ENCODE measurements around the gene PLXDC2.

The PLXDC2 gene

DNA sequence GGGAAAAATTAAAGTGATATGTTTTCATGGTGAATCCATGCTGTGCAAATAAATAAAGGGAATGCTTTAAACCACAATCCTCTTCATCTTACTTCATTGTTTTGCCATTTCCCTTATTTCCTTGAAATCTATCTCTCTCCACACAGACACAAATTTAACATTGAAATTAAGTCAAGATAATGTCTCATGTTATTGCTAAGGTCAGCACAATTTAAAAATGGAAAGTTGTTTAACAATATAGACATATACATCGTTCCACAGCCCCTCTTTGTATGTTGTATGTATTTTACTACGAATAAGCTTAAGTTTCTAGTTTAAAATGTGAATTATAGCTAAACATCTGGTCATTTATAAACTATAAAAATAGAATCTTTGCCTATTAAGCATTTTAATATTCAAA lies 256.9 kb downstream of the PLXDC2 start:
- ATAC-seq (ENCODE audit: insufficient read depth, low read depth) (no peak), DNase-seq (no peak)
- Histone ChIP-seq H3K79me2 (ENCODE audit: insufficient read depth, low read length) (no peaks in the 10 kb centered on the region), H4K20me1 (ENCODE audit: insufficient read depth, low read length) (no peaks in the 10 kb centered on the region), H2AFZ (ENCODE audit: low read depth, low read length) (no peak overlapping the region), H3K9me3 (ENCODE audit: insufficient read depth, low read length, severe bottlenecking) (no peaks in the 10 kb centered on the region), H3K4me2 (ENCODE audit: insufficient read depth, low read length) (no peak overlapping the region), H3K4me1 (ENCODE audit: insufficient read depth, low read length) (no peaks in the 10 kb centered on the region), H3K27me3 (ENCODE audit: insufficient read depth, low read length, poor library complexity) (no peaks in the 10 kb centered on the region), H3K9ac (ENCODE audit: low read depth, low read length) (no peak overlapping the region), H3K36me3 (ENCODE audit: insufficient read depth, low read length) (no peaks in the 10 kb centered on the region), H3K4me3 (ENCODE audit: low read depth in 1 of 2, low read length in 2 of 2) (no peak overlapping the region), H3K27ac (ENCODE audit: low read length) (no peak overlapping the region)
- TF ChIP-seq, protein P1, sequence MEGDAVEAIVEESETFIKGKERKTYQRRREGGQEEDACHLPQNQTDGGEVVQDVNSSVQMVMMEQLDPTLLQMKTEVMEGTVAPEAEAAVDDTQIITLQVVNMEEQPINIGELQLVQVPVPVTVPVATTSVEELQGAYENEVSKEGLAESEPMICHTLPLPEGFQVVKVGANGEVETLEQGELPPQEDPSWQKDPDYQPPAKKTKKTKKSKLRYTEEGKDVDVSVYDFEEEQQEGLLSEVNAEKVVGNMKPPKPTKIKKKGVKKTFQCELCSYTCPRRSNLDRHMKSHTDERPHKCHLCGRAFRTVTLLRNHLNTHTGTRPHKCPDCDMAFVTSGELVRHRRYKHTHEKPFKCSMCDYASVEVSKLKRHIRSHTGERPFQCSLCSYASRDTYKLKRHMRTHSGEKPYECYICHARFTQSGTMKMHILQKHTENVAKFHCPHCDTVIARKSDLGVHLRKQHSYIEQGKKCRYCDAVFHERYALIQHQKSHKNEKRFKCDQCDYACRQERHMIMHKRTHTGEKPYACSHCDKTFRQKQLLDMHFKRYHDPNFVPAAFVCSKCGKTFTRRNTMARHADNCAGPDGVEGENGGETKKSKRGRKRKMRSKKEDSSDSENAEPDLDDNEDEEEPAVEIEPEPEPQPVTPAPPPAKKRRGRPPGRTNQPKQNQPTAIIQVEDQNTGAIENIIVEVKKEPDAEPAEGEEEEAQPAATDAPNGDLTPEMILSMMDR (IDR thresholded peaks at IDR 0.05; ENCODE audit: borderline replicate concordance, extremely low read depth, low read length, poor library complexity, severe bottlenecking): no peak

DNA sequence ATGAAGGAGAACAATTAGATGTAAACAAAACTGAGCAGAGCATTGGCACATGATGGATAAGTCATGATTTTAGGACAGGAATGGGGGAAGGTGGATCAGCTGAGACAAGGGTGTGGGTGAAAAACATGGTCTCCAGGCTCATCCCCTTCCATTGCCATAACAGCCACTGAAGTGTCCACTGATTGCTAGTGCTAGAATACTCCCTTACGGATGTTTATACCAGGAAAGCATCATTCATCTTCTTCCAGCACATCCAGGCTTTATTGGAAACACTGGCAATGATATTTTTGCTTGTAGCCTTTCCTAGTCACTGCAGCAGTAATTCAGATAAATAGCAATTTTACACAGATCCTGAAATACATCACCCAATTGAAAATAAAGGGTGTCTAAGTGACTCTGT lies 259.5 kb downstream of the PLXDC2 start:
- no peaks in the 10 kb centered on the region for H3K27me3 ChIP-seq (ENCODE audit: insufficient read depth, low read length, poor library complexity)
- H3K9ac ChIP-seq (ENCODE audit: low read depth, low read length): no peak overlapping the region
- TF ChIP-seq, protein P1 (IDR thresholded peaks at IDR 0.05; ENCODE audit: borderline replicate concordance, extremely low read depth, low read length, poor library complexity, severe bottlenecking): no peak
- TF ChIP-seq EZH2 (IDR thresholded peaks at IDR 0.05; ENCODE audit: borderline replicate concordance, low read depth, low read length, severe bottlenecking): no peak
- no peak overlapping the region for H3K4me3 ChIP-seq (ENCODE audit: low read depth in 1 of 2, low read length in 2 of 2)
- DNase-seq (no peak), ATAC-seq (ENCODE audit: insufficient read depth, low read depth) (no peak)
- no peaks in the 10 kb centered on the region for H3K9me3 ChIP-seq (ENCODE audit: insufficient read depth, low read length, severe bottlenecking)
- H3K4me1 ChIP-seq (ENCODE audit: insufficient read depth, low read length): no peaks in the 10 kb centered on the region
- H3K4me2 ChIP-seq (ENCODE audit: insufficient read depth, low read length): no peak overlapping the region
- H3K36me3 ChIP-seq (ENCODE audit: insufficient read depth, low read length): no peaks in the 10 kb centered on the region
- H4K20me1 ChIP-seq (ENCODE audit: insufficient read depth, low read length): no peaks in the 10 kb centered on the region
- H3K79me2 ChIP-seq (ENCODE audit: insufficient read depth, low read length): no peaks in the 10 kb centered on the region
- H2AFZ ChIP-seq (ENCODE audit: low read depth, low read length): no peak overlapping the region
- H3K27ac ChIP-seq (ENCODE audit: low read length): no peak overlapping the region

DNA sequence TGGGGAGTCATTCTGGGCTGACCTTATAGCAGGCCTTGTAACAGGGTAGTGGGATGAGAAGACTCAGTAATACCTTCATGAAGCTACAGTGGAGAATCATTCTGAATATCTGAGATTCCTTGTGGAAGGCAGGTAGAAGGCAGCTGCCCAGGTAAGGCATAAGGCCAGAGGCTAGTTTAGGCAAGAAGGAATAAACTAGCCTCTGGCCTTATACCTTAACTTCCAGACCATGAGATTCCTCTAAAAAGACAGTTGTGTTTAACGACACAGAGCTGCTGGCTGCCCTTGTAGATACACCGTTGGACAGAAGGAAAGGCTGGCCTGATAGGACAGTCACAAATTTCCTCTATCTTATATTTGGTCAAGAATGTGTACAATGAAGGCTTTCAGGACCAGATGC lies 268.2 kb downstream of the PLXDC2 start:
- Histone ChIP-seq H3K36me3 (ENCODE audit: insufficient read depth, low read length) (no peaks in the 10 kb centered on the region), H3K27me3 (ENCODE audit: insufficient read depth, low read length, poor library complexity) (no peaks in the 10 kb centered on the region), H3K9ac (ENCODE audit: low read depth, low read length) (no peak overlapping the region), H3K27ac (ENCODE audit: low read length) (no peak overlapping the region), H4K20me1 (ENCODE audit: insufficient read depth, low read length) (no peaks in the 10 kb centered on the region), H3K4me2 (ENCODE audit: insufficient read depth, low read length) (no peak overlapping the region), H2AFZ (ENCODE audit: low read depth, low read length) (no peak overlapping the region), H3K4me1 (ENCODE audit: insufficient read depth, low read length) (no peaks in the 10 kb centered on the region), H3K9me3 (ENCODE audit: insufficient read depth, low read length, severe bottlenecking) (no peaks in the 10 kb centered on the region), H3K79me2 (ENCODE audit: insufficient read depth, low read length) (no peaks in the 10 kb centered on the region), H3K4me3 (ENCODE audit: low read depth in 1 of 2, low read length in 2 of 2) (no peak overlapping the region)
- ATAC-seq (ENCODE audit: insufficient read depth, low read depth) (no peak), DNase-seq (no peak)
- TF ChIP-seq EZH2 (IDR thresholded peaks at IDR 0.05; ENCODE audit: borderline replicate concordance, low read depth, low read length, severe bottlenecking): no peak
- TF ChIP-seq, protein P1 (IDR thresholded peaks at IDR 0.05; ENCODE audit: borderline replicate concordance, extremely low read depth, low read length, poor library complexity, severe bottlenecking): no peak

DNA sequence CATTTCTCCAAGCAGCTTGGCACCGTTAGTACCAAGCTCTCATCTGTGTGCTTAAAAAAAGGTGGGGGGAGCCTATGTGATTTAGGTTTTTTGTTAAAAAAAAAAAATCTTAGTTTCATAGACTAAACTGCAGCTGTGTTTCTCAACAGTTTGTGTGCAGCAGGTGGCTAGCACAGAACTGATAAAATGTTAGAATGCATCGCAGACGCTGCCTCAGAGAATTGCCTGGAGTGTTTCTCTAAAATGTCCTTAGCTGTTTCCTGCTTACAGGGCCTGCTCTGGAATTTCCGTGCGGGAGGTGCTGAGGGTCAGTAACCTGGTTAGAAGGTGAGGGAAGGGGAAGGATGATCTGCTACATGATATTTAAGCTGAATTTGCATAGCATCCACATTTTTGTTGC lies 268.9 kb downstream of the PLXDC2 start:
- Histone ChIP-seq H3K4me2 (ENCODE audit: insufficient read depth, low read length) (no peak overlapping the region), H3K27ac (ENCODE audit: low read length) (no peak overlapping the region), H2AFZ (ENCODE audit: low read depth, low read length) (no peak overlapping the region), H3K36me3 (ENCODE audit: insufficient read depth, low read length) (no peaks in the 10 kb centered on the region), H3K9ac (ENCODE audit: low read depth, low read length) (no peak overlapping the region), H3K9me3 (ENCODE audit: insufficient read depth, low read length, severe bottlenecking) (no peaks in the 10 kb centered on the region), H4K20me1 (ENCODE audit: insufficient read depth, low read length) (no peaks in the 10 kb centered on the region), H3K79me2 (ENCODE audit: insufficient read depth, low read length) (no peaks in the 10 kb centered on the region), H3K4me1 (ENCODE audit: insufficient read depth, low read length) (no peaks in the 10 kb centered on the region), H3K4me3 (ENCODE audit: low read depth in 1 of 2, low read length in 2 of 2) (no peak overlapping the region), H3K27me3 (ENCODE audit: insufficient read depth, low read length, poor library complexity) (no peaks in the 10 kb centered on the region)
- no peak for ATAC-seq (ENCODE audit: insufficient read depth, low read depth)
- no peak for DNase-seq
- no peak for TF ChIP-seq EZH2 (IDR thresholded peaks at IDR 0.05; ENCODE audit: borderline replicate concordance, low read depth, low read length, severe bottlenecking)
- TF ChIP-seq, protein P1 (IDR thresholded peaks at IDR 0.05; ENCODE audit: borderline replicate concordance, extremely low read depth, low read length, poor library complexity, severe bottlenecking): no peak

All from DND-41 (cell line).